ENCODE data around the gene TCTA.

The TCTA gene

DNA sequence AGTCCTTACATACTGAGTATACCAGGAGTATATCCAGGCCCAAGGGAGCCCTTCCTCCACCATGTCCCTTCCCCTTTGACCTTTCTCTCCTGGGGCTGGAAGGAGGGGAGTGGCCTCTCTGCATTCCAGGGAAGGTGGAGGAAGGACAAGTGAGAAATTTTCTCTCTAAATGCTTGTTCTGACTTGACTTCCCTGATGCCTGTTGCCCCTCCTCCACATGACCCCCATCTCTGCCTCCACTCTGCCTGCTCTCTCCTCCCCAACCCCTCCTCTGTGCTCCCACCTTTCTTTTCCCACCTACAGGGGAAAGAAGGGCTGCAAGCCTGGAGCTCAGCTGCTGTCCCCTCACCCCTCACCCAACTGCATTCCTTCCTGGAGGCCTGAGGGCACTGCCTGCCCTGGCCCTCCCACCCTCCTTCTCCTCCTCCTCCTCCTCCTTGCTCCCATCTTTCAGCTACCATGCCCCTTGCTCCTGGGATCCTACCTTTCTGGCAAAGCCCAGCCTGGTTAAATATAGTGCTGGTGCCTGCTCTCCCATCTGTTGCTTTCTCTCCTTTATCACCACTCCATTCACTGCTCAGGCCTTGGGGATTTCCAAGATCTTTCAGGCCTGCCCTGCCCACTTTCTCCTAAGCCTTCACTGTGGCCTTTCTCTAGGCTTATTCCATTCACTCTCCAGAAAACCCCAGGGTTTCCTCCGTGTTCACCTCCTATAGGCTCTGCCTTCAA is 49.4 kb downstream of the TCTA start:
- DNase-seq, result no peak

GRCh38 chr3:49462222-49462621 is 50.0 kb downstream of the TCTA start:
- no peak for DNase-seq

GRCh38 chr3:49465270-49466034 is 53.2 kb downstream of the TCTA start:
- no peak for DNase-seq

Data from activated CD8-positive, alpha-beta memory T cell treated with anti-CD3 and anti-CD28 coated beads, Interleukin-2, amount 50 U/mL, for 48 hours (primary cell).